ENCODE data around the gene SLC9A8. TPM values are rescaled to one million over a fixed set of nuclear protein-coding genes. Genes with fewer than 3 reads are reported as not detected.

SLC9A8 gene
- total and polyA plus RNA-seq, 2 donors (not counting 3 experiments of a cell fraction or from before 2014, with no cell fraction given) = 5.1 to 14.4 TPM

DNA sequence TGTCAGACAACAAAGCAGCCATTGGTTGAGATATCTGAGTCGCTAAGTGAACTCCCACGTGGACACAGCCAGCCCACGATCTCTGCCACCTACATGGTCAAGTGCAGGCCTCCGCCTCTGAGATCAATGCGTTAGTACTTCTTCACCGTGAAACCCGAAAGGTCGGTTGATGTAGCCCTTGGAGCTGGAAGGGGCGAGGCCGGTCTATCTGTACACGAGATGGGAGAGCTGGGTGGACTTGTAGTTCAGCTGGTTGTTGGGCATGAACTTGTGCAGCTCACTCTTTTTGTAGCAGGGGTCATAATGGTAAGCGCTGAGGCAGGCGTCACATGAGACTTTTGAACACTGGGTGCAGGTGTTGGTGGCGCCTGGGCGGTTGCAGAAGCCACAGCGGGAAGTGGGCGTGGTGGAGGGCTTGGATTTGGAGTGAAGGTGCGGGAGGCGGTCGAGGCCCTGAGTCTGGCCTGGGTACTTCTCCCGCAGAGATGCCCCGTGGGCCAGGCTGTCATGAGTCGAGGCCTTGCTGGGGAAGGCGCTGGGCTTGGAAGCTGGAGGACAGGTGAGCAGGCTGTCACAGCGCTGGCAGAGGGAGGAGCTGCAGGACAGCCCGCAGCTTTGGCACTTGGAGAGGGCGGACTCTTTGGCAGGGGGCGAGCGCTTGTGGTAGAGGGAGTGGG, 92.9 kb downstream of the SLC9A8 start:
- dilution Hi-C loops (cut with MboI; ENCODE audit: extremely low pct_ligation_motif_present, low sequenced_read_pairs) = no loop called here
- BruUV-seq (replicated peaks) = no TSS peak
- H3K9me1 ChIP-seq (replicated peaks; ENCODE audit: control insufficient read depth, extremely low read depth, insufficient read depth, low read length) = no peaks in the 10 kb centered on the region
- FAIRE-seq (no peak), DNase-seq (ENCODE audit: low read depth, low spot score) (no peak)
- H3K36me3 ChIP-seq (ENCODE audit: control insufficient read depth in 2 of 2, extremely low read depth in 1 of 2, insufficient read depth in 2 of 2, low read length in 2 of 2) = peaks cover 4 to 29% of the 10 kb centered on the region in 2 experiments
- H3K79me2 ChIP-seq (ENCODE audit: control insufficient read depth, insufficient read depth, low read length) = peaks cover 2% of the 10 kb centered on the region
- no peaks in the 10 kb centered on the region for H3K4me1 ChIP-seq (ENCODE audit: control insufficient read depth, extremely low read depth, insufficient read depth, low read length)
- no peak overlapping the region for H3K27ac ChIP-seq (ENCODE audit: insufficient read depth, low read depth, low read length)
- H3K4me3 ChIP-seq (replicated peaks in 1 of 3; ENCODE audit: insufficient read depth in 1 of 3, low read depth in 1 of 3, low read length in 3 of 3) = no peak overlapping the region
- POLR2A ChIA-PET = no interaction called here
- no peak overlapping the region for H2AFZ ChIP-seq (ENCODE audit: low read depth, low read length)
- intact Hi-C loops (cut with micrococcal nuclease) = no loop called here
- no peak overlapping the region for H3K9ac ChIP-seq (replicated peaks; ENCODE audit: extremely low read depth, insufficient read depth, low read length)
- no peaks in the 10 kb centered on the region for H4K20me1 ChIP-seq (replicated peaks; ENCODE audit: control insufficient read depth, extremely low read depth, insufficient read depth, low read length)
- H3K9me3 ChIP-seq (replicated peaks; ENCODE audit: control insufficient read depth, insufficient read depth, low read length) = no peaks in the 10 kb centered on the region
- no peaks in the 10 kb centered on the region for H3K27me3 ChIP-seq (ENCODE audit: control insufficient read depth in 2 of 2, insufficient read depth in 2 of 2, low read length in 2 of 2)
- H3K4me2 ChIP-seq (ENCODE audit: insufficient read depth, low read length) = no peak overlapping the region
- CTCF ChIA-PET = interaction anchor here (1.1 to 6.7 kb wide), 2 partner anchors 11 to 16 kb away, joined by 3 to 60 read pairs; no protein-coding TSS in a partner anchor
- TF ChIP-seq MAX (IDR thresholded peaks at IDR 0.05; ENCODE audit: insufficient read depth, insufficient read length) (no peak), POLR2AphosphoS5 (IDR thresholded peaks at IDR 0.05; ENCODE audit: insufficient read depth, low read depth, low read length) (no peak), MYC (IDR thresholded peaks at IDR 0.05; ENCODE audit: low read depth, low read length) (no peak), GATA2 (IDR thresholded peaks at IDR 0.05; ENCODE audit: insufficient read depth, insufficient read length, low read depth, low read length) (no peak), JUN (IDR thresholded peaks at IDR 0.05; ENCODE audit: borderline replicate concordance, insufficient read depth, insufficient read length, low read depth) (no peak), POLR2A (IDR thresholded peaks at IDR 0.05; ENCODE audit: low read depth, low read length) (no peak), FOS (IDR thresholded peaks at IDR 0.05; ENCODE audit: borderline replicate concordance, insufficient read depth, low read length) (no peak), CTCF (IDR thresholded peaks at IDR 0.05; ENCODE audit: extremely low read depth in 1 of 2, insufficient read depth in 1 of 2, low read depth in 1 of 2, low read length in 2 of 2) (no peak), EZH2 (IDR thresholded peaks at IDR 0.05; ENCODE audit: borderline replicate concordance, low read depth, low read length, severe bottlenecking) (no peak)

All from endothelial cell of umbilical vein (primary cell).